HUES64 (cell line): ENCODE data around the gene CWF19L2.

ENCODE experiments used
- H3K27ac ChIP-seq: 2 replicates; pipeline ENCODE4 v1.7.0; 2013; ENCODE audit warnings: low read depth, low read length, inconsistent platforms
- H3K27me3 ChIP-seq: 2 replicates; pipeline ENCODE4 v1.6.1; 2013; ENCODE audit warnings: mild to moderate bottlenecking, low read length; ENCODE audit not compliant: insufficient read depth
- H3K36me3 ChIP-seq: 2 replicates; pipeline ENCODE4 v1.6.1; 2013; ENCODE audit warnings: mild to moderate bottlenecking, low read length; ENCODE audit not compliant: insufficient read depth
- H3K4me1 ChIP-seq: 2 replicates; pipeline ENCODE4 v1.6.1; 2013; ENCODE audit warnings: mild to moderate bottlenecking, low read length, moderate library complexity; ENCODE audit not compliant: insufficient read depth
- H3K4me3 ChIP-seq: 2 replicates; pipeline ENCODE4 v1.5.1; 2013; ENCODE audit warnings: mild to moderate bottlenecking, low read length, moderate library complexity
- H3K9ac ChIP-seq: 2 replicates; pipeline ENCODE4 v1.6.1; 2013; ENCODE audit warnings: mild to moderate bottlenecking, low read depth, low read length
- H3K9me3 ChIP-seq: 2 replicates; pipeline ENCODE4 v1.6.1; 2013; ENCODE audit warnings: low read depth, low read length; ENCODE audit not compliant: insufficient read depth
- whole genome bisulfite sequencing: fragments of 150-250, 120-280 bp; methylation state at CpG from one replicate; pipeline ENCODE4 v1.1.7; 2013; ENCODE audit warnings: missing lambda C conversion rate; 5-methylcytosine and 5-hydroxymethylcytosine counted together

Gene CWF19L2

DNA sequence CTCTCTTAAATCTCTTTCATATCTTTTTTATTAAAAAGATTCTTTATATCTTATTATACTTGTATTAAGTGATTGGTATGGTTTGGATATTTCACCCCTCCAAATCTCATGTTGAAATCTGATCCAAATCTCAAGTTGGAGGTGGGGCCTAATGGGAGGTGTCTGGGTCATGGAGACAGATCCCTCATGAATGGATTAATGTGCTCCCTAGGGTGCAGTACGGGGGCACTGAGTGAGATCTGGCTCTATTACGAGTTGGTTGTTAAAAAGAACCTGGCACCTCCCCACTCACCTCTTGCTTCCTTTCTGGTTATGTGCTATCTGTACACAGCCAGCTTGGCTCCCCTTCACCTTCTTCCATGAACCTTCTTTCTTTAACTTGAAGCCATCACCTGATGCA is 149.6 kb downstream of the CWF19L2 start:
- H3K27me3 ChIP-seq = no peaks in the 10 kb centered on the region
- no peak overlapping the region for H3K4me3 ChIP-seq
- H3K9me3 ChIP-seq = no peaks in the 10 kb centered on the region
- no peak overlapping the region for H3K9ac ChIP-seq
- H3K36me3 ChIP-seq = peaks cover 14% of the 10 kb centered on the region; the same call in 1 of the 2 replicates
- H3K27ac ChIP-seq = no peak overlapping the region
- 97% methylated on average over 2 of the region's 2 CpGs for whole genome bisulfite sequencing
- no peaks in the 10 kb centered on the region for H3K4me1 ChIP-seq

DNA sequence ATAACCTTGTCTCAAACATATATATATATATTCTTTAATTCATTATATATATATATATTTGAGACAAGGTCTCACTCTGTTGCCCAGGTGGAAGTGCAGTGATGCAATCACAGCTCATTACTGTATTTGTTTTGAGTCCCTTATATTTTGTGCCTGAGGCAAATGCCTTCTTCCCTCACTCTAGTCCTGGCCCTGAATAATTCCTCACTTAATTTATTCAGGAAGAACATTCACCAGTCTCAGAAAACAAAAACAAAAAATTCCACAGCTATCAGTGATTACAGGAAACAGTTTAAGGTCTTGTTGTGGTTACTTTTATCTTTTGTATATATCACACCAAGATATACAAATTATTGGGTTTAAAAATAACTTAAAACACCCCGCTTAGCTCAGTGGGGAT is 155.7 kb downstream of the CWF19L2 start:
- no peak overlapping the region for H3K27ac ChIP-seq
- 88% methylated on average over 1 of the region's 1 CpG for WGBS
- H3K9me3 ChIP-seq = no peaks in the 10 kb centered on the region
- no peak overlapping the region for H3K9ac ChIP-seq
- H3K36me3 ChIP-seq = peaks cover 8% of the 10 kb centered on the region; the same call in 1 of the 2 replicates
- no peaks in the 10 kb centered on the region for H3K4me1 ChIP-seq
- H3K27me3 ChIP-seq = no peaks in the 10 kb centered on the region
- H3K4me3 ChIP-seq = no peak overlapping the region

DNA sequence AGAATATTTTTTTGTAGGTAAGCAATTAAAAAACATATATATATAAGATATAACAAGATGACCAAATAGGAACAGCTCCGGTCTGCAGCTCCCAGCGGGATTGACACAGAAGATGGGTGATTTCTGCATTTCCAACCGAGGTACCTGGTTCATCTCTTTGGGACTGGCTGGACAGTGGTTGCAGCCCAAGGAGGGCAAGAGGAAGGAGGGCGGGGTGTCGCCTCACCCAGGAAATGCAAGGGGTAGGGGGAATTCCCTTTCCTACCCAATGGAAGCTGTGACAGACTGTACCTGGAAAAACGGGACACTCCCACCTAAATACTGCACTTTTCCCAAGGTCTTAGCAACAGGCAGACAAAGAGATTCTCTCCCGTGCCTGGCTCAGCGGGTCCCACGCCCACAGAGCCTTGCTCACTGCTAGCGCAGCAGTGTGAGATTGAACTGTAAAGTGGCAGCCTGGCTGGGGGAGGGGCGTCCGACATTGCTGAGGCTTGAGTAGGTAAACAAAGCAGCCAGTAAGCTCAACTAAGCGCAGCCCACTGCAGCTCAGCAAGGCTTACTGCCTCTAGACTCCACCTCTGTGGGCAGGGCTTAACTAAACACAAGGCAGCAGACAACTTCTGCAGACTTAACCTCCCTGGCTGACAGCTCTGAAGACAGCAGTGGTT is 163.8 kb downstream of the CWF19L2 start:
- Histone ChIP-seq H3K36me3 (no peaks in the 10 kb centered on the region; the same call in 1 of the 2 replicates), H3K4me3 (no peak overlapping the region), H3K9ac (no peak overlapping the region), H3K27me3 (no peaks in the 10 kb centered on the region), H3K9me3 (peaks cover 5% of the 10 kb centered on the region; the same call in 1 of the 2 replicates), H3K27ac (no peak overlapping the region), H3K4me1 (no peaks in the 10 kb centered on the region)
- 82% methylated on average over 12 of the region's 13 CpGs for WGBS

DNA sequence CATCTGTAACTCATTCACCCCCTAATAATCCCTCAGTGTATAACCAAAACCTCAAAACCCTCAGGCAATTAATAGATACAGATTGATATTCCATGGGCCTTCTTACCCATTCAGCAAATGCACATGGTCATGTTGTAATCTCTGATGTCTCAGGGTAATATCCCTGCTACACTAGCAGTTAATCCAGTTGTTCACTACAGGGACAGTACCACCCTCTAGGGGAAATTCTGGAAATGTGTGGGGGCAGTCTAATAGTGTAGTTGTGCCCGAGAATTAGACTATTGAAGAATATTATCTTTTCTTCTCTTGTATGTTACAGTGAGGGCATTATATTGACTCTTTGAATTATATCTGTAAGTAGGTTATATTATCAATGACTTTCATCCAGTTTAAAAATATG is 175.4 kb downstream of the CWF19L2 start:
- H3K4me3 ChIP-seq = no peak overlapping the region
- H3K4me1 ChIP-seq = no peaks in the 10 kb centered on the region
- WGBS = 100% methylated on average over 1 of the region's 1 CpG

More for the DNA sequence above, 175.4 kb downstream of the CWF19L2 start:
- Histone ChIP-seq H3K36me3 (no peaks in the 10 kb centered on the region), H3K9ac (no peak overlapping the region), H3K9me3 (0 out of 2 replicates have a peak, but pooled peaks cover 5% of the 10 kb centered on the region), H3K27ac (no peak overlapping the region), H3K27me3 (no peaks in the 10 kb centered on the region)
